Coronary artery (tissue), 2 donors: ENCODE data around the gene PSMA2.
A peak's percentile ranks its signal among the peaks of the same experiment; 100 is the strongest.

Experiments
- DNase-seq: peaks from one replicate; pipeline ENCODE4 v3.0.0-alpha.2; 2017; ENCODE audit warnings: low spot score
- H3K27ac ChIP-seq, 2 donors: fragments of 200-600 bp; sonication (generic); one replicate each; pipeline ENCODE4 v1.5.1; 2016 to 2019
- H3K4me3 ChIP-seq: fragments of 200-600 bp; sonication (generic); 2 replicates; pipeline ENCODE4 v1.5.1; 2016; ENCODE audit warnings: mild to moderate bottlenecking, moderate library complexity
- CTCF ChIP-seq: fragments of 200-600 bp; sonication (generic); IDR thresholded peaks from one replicate; pipeline ENCODE4 v1.5.1; 2019; ENCODE audit warnings: antibody characterized with exemption

Gene PSMA2

GRCh38 chr7:42931834-42932651, at the start of gene PSMA2, which contains the start of gene MRPL32:
Gene PSMA2, minus strand, starts transcription at chr7:42932174. Its CDS starts 16 bp downstream, at chr7:42932158.
Gene MRPL32, plus strand, starts transcription at chr7:42932376. Its CDS starts 11 bp downstream, at chr7:42932387.
- DNase-seq, result peak; percentile 96
- TF ChIP-seq CTCF, result no peak
- H3K27ac ChIP-seq, result peak within 1 kb of the TSS; percentile 83 to 89
- peak within 1 kb of the TSS; percentile 94 for H3K4me3 ChIP-seq

GRCh38 chr7:42981601-42982000, 49.6 kb upstream of the PSMA2 start:
- Histone ChIP-seq H3K27ac (no peak overlapping the region), H3K4me3 (no peak overlapping the region)
- no peak for DNase-seq
- no peak for TF ChIP-seq CTCF

- Histone ChIP-seq H3K27ac (no peak overlapping the region), H3K4me3 (no peak overlapping the region)
- TF ChIP-seq CTCF, result no peak
- DNase-seq, result no peak
Measured at GRCh38 chr7:42980514-42980913, 48.5 kb upstream of the PSMA2 start.

GRCh38 chr7:42980084-42980483, 48.1 kb upstream of the PSMA2 start:
- Histone ChIP-seq H3K4me3 (no peak overlapping the region), H3K27ac (no peak overlapping the region)
- TF ChIP-seq CTCF, result no peak
- DNase-seq, result no peak

GRCh38 chr7:42978496-42978895, 46.5 kb upstream of the PSMA2 start:
- DNase-seq, result no peak
- no peak overlapping the region for H3K27ac ChIP-seq
- H3K4me3 ChIP-seq, result no peak overlapping the region
- no peak for TF ChIP-seq CTCF

- no peak for DNase-seq
- no peak for TF ChIP-seq CTCF
- no peak overlapping the region for H3K4me3 ChIP-seq
- H3K27ac ChIP-seq, result no peak overlapping the region
Measured at GRCh38 chr7:42976371-42976770, 44.4 kb upstream of the PSMA2 start.
